ENCODE data around the gene DLST.

Gene DLST

DNA sequence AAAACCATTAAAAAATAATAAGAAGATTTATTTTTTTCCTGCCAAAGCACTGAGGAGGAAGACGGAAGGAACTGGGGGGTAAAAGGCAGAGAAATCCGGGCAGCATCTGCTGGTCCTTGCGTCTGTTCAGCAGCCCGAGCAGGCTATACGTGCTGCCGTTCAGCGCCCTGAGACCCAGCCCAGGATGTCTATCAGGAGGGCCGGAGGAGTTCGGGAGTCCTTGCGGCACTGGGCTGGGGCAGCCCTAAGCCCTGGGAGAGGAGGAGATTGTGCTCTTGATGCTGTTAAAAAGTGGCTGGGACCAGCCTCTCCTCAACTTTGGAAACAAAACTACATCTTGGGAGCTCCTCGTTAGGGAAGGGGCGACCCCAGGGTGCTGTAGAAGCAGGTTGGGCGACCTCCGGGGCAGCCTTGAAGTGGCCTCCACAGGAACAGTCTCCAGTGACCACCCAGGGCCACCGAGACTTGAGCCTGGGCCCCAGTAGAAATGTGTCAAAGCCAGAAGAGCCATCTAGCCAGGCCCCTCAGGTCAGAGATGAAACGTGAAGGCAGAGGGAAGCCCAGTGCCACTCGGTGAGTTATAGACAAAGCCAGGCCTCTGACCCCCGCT is 59.3 kb downstream of the DLST start:
- no peak for DNase-seq (ENCODE audit: low read depth in 2 of 2)

DNA sequence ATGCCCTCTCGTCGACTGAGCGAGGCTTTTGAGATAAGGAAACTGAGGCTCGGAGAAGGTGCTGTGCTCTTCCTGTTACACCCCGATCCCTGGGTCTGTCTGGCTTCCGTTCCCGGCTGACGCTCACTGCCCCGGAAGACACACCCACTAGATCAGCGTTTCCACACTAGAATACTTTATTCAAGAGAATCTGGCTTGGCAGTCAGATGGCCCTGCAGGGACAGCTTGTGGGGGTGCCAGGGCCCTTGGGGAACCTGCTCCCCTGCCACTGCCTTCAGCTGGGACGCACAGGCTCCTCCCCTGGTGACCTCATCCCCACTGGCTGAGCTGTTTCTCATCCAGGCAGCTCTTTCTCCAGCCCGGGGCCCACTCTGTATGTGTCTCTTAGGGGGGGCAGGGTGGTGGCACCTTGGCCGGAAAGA is 60.0 kb downstream of the DLST start:
- peak; percentile 28 to 60 for DNase-seq (ENCODE audit: low read depth in 2 of 2)

DNA sequence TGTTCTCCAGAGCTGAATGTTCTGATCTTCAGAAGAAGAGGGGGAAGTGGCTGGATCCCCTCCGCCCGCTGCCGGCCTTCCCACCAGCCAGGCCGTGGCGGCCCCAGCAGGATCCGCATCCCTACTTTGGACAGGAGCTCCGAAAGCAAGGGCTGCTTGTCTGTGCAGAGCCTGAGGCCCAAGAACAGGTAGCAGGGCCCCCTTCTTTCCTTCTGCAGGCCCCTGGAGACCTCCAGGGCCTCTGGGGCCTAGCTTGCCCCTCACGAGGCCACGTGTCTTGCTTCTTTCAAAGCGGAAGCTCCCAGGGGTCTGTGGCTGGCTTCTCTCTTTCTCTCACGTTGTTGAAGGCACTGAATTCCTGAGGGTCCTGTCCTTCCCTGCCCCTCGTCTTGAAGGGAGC is 60.5 kb downstream of the DLST start:
- no peak for DNase-seq (ENCODE audit: low read depth in 2 of 2)

DNA sequence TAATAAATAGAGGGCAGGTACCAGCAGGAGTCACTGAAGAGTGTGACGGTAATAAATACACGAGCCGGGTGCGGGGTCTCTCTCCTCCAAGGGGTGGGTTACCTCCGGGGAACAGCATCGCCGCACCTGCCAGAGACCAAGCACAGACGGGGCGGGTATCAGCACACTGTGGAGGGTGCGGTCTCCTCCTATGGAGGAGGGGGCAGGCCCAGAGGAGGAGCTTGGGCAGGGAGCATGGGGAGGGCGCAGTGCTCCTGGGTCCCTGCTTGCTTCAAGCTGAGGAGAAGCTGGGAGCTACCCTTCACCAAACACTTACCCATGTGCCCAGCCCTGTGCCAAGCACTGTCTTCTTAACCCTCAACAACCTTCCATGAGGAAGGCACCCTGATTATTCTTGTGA is 60.9 kb downstream of the DLST start:
- no peak for DNase-seq (ENCODE audit: low read depth in 2 of 2)

DNA sequence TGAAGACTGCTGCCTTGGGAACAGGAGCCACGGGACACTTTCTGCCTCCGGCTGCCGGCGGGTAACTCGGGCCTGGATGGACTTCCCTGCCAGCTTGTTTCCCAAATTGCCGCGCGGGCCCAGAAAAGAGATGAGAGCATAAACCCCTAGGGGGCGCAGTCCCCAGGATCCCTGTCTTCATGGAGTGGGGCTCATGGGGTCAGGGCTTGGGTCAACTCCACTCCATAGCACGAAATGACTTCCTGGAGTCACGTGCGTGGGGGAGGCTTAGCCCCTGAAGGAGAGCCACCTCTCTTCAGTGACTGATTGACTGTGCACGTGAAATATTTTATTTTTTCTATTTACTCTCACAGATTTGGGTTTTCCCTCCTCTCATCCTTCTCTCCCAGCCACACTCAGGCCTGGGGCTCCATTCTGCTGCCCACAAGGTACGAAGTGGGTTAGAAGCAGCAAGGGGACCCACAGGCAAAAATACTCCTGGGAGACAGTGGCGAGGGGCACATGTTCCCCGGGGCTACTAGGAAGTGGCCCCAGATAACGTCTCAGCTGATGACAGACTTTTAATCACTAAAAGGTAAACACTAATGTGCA is 63.6 kb downstream of the DLST start:
- DNase-seq (ENCODE audit: low read depth in 2 of 2) = no peak

DNA sequence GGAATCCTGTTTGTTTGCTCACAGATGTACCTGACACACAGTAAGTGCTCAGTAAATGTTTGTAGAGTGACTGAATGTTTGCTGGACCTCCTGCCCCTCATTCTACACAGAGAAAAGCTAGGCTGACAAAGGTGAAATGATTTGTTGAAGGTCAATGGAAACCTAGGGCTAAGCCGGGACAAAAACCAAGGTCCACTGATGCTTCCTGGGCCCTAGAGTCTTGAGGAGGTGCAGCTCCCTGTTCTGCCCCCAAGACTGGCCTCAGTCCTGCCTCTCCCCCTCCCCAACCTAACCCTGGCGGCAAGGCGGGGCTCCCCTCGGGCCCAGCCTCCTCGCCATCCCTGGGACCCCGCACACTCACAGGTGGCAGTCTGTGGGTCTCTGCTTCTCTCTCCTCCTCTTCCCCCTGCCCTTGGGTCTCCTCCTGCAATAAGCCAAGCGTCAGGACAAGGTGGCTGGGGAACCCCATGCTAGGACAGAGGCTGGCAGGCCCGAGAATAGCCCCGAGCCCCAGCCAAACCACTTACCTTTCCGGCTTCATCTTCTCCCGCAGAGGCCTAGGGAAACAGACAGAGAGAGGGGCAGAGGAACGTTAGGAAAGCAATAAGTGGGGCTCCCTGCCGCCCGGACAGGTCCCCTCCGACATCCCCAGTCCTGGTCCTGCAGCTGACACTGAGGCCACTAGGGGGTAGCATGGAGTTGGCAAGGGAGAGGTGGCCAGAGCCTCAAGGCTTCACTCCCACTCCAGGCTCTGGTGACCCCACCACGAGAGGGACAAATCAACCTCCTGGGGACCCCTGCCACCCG is 64.3 kb downstream of the DLST start:
- DNase-seq (ENCODE audit: low read depth in 2 of 2) = peak; percentile 39 to 78

DNA sequence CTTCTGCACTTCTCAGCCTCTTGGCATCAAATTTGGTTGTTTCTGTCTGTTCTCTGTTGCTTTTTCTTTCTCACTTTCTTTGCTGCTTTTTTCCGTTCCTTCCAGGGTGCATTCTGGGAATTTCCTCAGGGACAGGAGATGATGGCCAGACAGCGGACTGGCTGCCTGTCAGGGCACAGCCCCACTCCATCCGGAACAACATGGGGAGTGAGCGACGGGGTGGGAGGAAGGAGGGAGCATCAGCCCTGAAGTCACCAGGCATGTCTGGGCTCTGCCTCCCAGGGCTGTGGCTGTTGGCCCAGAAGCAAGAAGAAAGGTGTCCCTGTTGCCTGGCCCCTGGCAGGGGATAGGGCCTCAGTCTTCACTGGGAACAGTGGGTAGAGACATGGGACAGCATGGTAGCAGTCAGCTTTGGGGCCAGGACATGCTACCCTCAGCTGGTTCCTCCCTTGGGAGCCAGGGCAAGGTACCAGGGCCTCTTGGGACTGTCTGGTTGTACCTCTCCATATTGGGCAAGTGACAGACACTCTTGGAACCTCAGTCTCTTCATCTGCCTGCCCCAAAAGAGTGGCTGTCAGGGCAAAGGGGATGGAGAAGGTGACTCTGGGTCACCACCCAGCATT is 65.1 kb downstream of the DLST start:
- no peak for DNase-seq (ENCODE audit: low read depth in 2 of 2)

DNA sequence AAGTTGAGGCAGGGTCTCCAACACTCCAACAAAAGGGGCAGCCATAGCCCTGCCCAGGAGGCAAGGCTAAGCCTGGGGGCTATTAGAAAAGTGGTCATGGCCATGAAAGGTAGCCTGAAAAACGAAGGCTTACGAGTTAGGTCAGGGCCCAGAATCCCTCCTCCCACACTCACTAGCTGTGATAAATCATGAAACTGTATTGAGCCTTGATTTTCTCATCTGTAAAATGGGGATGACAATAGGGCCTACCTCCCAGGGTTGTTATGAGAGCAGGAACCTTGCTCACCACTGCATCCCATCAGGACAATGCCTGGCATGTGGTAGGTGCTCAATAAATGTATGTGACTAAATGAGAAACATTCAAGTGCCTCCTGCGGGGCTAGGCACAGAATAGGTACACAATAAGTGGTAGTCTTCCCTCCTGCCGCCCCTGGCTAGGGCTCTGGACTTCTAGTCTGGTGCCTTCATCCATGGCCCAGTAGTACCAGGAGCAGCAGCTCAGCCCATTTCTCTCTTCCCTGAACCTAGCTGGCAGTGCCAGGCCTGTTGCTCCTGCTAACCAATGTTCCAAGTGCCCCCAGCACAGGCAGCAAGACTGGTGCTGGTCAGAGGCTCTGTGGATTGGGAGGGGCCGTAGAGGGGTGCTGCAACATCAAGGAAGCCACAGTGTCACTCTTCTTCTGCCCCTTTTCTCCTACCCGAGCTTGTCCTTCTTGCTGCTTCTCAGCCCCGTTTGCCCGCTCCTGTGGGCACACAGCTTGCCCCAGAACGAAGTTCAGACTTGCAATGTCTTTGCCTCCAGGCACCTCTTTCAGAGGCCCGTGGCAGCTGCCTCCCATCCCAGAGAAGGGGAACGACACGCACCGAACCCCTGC is 65.9 kb downstream of the DLST start:
- DNase-seq (ENCODE audit: low read depth in 2 of 2) = no peak

DNA sequence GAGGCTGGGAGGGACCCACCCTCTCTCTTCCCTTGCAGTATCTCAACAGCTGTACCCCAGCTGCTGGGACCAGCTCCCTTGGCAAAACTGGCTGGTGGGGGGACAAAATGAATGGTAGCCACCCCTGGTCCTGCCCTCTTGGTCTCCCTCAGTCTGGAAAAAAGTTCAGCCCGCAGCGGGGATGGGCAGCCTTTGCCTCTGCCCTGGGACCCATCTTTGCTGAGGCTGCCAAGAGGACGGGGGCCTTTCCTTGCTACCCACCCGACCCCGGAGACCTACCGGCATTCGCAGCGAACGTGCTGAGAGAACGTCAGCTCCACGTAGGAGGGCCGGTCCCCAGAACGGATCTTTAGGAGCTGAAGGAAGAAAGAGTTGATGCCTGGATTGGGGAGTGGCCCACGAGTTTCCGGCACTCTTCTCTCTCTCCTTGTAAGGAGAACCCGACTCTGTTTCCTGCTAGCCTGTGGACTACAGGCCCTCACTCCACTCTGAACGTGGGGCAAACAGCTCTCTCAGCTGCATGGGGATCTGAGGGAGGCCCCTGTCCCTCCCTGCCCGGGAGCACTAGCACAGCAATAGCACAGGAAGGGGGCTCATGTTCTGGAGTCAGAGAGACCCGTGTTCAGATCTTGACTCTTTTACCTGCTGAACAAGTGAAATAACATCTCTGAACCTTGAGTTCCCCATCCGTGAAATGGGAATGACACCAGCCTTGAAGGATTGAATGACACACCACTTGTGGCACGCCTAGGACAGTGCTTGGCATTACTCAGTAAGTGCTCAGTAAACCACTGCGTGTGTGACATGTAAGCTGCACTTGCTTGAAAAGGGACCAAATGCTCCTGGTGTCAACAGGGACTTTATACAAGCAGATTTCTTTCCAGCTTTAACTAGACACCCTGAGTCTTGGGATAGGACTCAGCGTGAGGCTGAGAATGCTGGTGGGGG is 66.8 kb downstream of the DLST start:
- no peak for DNase-seq (ENCODE audit: low read depth in 2 of 2)

DNA sequence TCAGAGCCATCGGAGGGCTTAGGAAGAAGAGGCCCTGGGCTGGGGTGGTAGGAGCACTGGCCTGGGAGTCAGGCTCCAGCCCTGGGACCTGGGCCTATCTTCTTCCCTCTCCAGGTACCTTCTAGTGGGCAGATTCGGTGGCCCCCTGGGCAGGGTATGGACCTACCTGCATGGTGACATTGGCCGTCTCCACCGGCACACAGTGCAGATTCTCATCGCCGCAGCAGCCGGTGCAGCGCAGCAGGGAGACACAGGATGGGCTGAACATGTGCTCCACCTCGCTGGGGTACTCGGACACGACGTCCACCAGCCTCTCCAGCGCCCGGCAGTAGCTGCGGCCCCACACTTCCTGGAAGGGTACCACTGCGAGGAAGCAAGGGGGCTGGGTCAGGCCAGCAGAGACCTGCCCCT is 67.5 kb downstream of the DLST start:
- DNase-seq (ENCODE audit: low read depth in 2 of 2) = no peak

DNA sequence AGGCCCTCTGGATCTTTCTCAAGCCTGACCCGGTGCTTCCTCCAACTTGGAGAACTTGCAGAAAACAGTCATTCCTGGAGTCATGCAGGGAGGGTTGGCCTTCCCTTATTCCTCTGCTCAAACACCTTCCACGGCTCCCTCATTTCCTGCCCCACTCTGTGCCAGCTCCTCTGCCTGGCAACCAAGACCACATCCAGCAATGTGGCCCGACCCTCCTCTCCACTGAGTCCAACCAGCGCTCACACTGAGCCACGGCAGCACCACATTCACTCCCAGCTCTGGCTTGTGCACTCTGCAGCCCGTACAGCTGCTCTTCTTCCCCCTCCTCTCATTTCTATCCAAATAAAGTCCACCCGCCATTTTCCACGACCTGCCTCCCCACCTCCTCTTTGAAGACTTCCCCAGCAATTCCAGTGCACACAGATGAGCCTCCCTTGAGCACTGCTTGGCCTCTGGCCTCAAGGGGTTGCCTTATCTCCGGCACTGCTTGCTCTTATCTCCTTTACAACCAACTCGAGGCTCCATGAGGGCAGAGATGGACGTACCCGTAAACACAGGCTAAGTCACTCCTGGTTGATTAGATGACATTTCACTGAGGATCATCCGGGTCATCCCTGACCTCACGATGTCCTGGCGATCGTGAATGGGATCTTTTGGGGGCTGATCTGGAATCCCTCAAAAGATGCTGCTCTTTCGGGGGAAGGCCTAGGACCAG is 68.3 kb downstream of the DLST start:
- no peak for DNase-seq (ENCODE audit: low read depth in 2 of 2)

DNA sequence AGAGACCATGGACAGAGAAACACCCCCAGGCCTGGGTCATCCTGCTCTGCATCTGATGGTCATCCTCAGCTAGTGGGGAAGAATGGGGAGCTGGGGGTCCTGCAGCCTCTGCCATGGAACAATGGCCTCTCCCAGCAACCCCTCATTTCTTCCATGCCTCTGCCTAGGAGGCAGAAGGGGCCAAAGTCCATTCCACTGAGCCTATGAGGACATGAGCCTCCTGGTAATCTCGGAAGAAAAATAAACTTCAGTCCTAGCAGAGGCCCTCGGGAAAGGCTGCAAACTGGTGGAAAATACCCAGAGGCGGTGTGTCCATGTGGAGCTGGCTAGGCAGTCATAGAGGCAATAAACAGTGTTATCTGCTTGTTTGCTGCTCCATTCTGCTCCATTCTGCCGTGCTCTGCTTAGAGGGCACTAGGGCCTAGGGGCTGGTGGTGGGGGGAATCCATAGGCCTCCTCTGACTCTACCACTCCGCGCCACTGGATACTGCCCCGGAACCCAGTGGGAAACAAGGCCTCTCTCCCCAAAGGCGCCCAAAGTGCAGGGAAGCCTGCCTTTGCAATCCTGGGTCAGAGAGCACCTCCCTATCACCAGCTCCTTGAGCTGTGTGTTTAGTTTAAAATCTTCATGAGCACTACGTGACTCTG is 69.2 kb downstream of the DLST start:
- no peak for DNase-seq (ENCODE audit: low read depth in 2 of 2)

DNA sequence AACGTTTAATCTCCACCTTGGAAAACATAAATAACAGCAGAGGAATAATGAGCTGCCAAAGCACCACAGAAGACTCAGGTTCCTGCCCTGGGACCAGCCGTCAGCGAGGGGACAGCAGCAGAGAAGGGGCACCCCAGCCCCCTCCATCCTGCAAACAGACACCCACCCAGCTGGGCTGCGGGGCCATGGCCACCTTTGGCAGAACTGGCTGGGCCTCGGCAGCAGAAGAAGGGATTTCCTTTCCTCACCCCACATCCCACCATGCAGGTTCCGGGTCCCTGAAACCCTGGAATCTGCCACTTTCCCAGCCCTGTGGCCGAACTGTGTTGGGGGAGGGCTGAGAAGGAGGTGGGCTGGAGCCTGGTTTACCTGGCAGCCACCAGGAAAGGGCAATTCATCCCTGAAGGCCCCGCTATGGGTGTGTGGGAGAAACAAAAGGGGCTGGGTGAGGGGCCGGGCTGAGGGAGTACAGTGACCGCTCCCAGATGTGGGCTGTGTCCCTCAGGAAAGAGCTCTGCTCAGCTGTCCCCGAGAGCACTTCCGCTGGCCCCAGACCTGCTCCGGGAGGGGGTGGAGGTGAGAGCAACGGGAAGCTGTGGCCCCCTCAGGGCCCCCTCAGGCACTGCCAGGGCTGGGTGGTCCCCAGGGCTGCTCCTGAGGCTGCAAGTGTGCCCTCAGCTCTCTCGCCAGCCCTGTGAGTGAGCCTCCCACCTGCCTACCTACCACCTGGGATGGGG is 69.9 kb downstream of the DLST start:
- DNase-seq (ENCODE audit: low read depth in 2 of 2) = no peak

DNA sequence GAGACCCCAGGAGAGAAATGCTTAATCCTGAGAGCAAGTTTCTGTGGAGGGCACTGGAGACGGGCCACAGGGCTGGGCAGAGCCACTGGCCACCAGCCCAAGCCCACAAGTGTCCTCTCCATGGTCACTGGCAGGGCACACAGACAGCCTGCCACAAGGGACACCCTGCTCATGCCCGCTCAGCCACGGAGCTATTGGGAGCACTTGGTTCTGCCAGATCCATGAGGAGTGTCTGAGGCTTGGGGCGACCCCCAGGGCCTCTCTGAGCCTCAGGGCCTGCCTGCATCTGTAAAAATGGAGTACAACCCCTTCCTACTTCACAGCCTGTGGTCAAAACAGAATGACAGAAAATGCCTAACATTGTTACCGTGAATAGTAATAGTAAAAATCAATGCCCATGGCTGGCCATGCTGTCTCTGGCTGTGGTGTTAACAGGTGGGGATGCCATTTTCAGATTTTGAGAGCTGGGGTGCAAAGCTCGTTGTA is 70.5 kb downstream of the DLST start:
- no peak for DNase-seq (ENCODE audit: low read depth in 2 of 2)

DNA sequence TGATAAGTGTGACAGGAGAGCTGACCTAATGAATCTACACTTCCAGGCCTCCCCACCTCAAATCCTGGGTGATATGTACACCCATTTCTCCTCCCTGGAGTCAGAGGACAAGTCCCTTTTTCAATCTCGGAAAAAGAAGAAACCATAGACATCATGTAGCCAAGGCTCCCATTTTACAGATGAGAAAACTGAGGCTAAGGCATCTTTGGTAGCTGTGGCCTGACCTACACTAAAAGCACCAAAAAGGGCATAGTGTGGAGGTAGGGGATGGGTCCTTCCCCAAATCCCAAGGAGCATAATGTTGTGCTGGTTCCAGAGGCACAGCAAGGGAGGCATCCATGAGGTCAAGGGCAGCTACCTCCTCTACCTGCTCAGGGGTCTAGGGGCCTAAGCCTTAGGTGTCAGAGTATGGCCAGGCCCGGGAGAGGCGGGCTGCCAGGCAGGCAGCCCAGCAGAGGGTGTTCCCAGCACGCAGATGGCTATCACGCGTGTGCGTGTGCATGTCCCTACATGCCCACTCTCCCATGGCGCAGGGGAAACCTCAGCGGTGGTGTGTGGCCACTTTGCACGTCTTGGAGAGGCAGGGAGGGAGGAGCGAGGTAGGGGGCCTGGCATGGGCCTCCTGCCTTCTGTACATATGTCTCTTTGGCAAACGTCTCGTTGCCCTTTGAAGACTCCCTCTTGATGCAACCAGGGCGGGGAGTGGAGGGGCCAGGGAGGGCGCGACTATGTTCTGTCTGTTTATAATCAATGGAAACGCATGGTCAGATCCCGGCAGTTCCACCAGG is 71.2 kb downstream of the DLST start:
- DNase-seq (ENCODE audit: low read depth in 2 of 2) = no peak
